ENCODE measurements around the gene ATG16L1. TPM values are rescaled to one million over a fixed set of nuclear protein-coding genes. Genes with fewer than 3 reads are reported as not detected.

The ATG16L1 gene
- total RNA-seq, 6 experiments from 2014 or later: 14.7 to 20.2 (median 17.9) TPM

DNA sequence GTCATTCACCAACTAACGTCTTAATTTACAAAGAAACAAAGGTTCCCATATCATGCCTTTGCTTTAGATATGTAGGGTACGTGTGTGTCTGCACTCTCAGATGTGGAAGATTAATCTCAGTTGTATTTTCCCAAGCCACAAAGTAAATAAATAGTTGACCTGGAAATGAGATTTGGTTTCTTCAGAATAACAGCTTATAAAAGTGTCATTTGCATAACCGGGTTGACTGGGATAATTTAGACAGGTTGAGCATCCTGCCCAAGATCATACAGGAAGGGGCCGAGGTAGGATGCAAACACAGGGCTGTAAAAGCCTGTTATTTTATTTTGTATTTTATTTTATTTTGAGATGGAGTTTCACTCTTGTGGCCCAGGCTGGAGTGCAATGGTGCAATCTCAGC lies 19.5 kb downstream of the ATG16L1 start:
- Histone ChIP-seq H3K36me3 (peaks cover 14 to 55% (median 32%) of the 10 kb centered on the region in 4 donors), H3K9me3 (no peaks in the 10 kb centered on the region)
- no peak for TF ChIP-seq POLR2A (IDR thresholded peaks at IDR 0.05)
- TF ChIP-seq, protein P1, sequence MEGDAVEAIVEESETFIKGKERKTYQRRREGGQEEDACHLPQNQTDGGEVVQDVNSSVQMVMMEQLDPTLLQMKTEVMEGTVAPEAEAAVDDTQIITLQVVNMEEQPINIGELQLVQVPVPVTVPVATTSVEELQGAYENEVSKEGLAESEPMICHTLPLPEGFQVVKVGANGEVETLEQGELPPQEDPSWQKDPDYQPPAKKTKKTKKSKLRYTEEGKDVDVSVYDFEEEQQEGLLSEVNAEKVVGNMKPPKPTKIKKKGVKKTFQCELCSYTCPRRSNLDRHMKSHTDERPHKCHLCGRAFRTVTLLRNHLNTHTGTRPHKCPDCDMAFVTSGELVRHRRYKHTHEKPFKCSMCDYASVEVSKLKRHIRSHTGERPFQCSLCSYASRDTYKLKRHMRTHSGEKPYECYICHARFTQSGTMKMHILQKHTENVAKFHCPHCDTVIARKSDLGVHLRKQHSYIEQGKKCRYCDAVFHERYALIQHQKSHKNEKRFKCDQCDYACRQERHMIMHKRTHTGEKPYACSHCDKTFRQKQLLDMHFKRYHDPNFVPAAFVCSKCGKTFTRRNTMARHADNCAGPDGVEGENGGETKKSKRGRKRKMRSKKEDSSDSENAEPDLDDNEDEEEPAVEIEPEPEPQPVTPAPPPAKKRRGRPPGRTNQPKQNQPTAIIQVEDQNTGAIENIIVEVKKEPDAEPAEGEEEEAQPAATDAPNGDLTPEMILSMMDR (IDR thresholded peaks at IDR 0.05): no peak

DNA sequence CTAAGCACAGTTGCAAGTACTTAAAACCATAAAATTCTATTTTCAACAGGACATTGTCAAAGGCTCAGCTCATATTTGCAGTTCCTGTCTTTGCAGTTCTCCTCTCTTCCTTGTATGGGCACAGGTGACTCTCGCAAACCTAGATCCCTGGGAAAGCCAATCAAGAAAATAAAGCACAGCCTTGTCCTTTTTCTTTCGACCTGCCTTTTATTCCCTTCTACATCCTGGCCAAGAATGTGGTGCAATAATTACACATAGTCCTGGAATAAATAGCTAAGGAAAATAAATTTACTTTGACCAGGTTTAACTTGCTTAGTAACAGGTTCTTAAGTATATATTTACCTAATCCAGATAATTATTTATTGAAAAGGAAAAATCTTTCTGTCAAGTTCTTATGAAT lies 20.2 kb downstream of the ATG16L1 start:
- peaks cover 14 to 55% (median 33%) of the 10 kb centered on the region in 4 donors for H3K36me3 ChIP-seq
- ATAC-seq (peak; percentile 52 to 76 (median 62)), DNase-seq (no peak)
- TF ChIP-seq, protein P1 (IDR thresholded peaks at IDR 0.05): no peak
- no peak for TF ChIP-seq POLR2A (IDR thresholded peaks at IDR 0.05)
- H3K9me3 ChIP-seq: no peaks in the 10 kb centered on the region
- H3K4me1 ChIP-seq: peaks cover 0 to 12% (median 5%) of the 10 kb centered on the region in 4 donors
- intact Hi-C loops (cut with DNase I): no loop called here
- H3K27ac ChIP-seq: peak overlapping the region in 1 of 3 donors; percentile 67
- 59% methylated on average over 2 of the region's 2 CpGs for WGBS (ENCODE audit: insufficient coverage, low coverage, low lambda C conversion rate, missing lambda C conversion rate)
- H3K27me3 ChIP-seq: no peaks in the 10 kb centered on the region
- H3K4me3 ChIP-seq: no peak overlapping the region

More for the DNA sequence above, 19.5 kb downstream of the ATG16L1 start:
- no peak for ATAC-seq
- DNase-seq: no peak
- Histone ChIP-seq H3K27me3 (no peaks in the 10 kb centered on the region), H3K27ac (peak overlapping the region in 1 of 3 donors; percentile 4), H3K4me3 (no peak overlapping the region), H3K4me1 (peaks cover 0 to 12% (median 5%) of the 10 kb centered on the region in 4 donors)
- intact Hi-C loops (cut with DNase I): no loop called here
- 76% methylated on average over 4 of the region's 4 CpGs for WGBS (ENCODE audit: insufficient coverage, low coverage, low lambda C conversion rate, missing lambda C conversion rate)

DNA sequence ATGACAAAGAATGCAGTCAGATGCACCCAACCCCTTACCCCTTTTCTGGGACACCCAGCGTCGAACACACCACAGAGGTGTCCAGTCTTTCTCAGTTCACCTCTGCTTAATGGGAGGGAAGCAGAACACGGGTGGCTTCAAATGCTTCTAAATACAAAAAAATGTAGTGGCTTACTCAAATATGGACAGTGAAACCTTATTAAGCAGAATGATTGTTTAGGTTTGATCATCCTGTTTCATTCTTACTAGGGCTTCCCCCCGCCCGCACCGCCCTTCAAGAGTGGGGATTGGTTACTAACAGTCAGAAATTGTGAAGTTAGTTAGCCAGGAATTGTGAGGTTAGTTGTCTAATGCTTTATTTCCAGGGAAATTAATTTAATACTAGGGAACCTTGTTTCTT lies 21.6 kb downstream of the ATG16L1 start:
- 93% methylated on average over 4 of the region's 6 CpGs for WGBS (ENCODE audit: insufficient coverage, low coverage, low lambda C conversion rate, missing lambda C conversion rate)
- no peaks in the 10 kb centered on the region for H3K27me3 ChIP-seq
- H3K9me3 ChIP-seq: no peaks in the 10 kb centered on the region
- ATAC-seq: no peak
- no peak overlapping the region for H3K4me3 ChIP-seq
- peaks cover 14 to 62% (median 39%) of the 10 kb centered on the region in 4 donors for H3K36me3 ChIP-seq
- no peak for DNase-seq
- no peak overlapping the region for H3K27ac ChIP-seq
- intact Hi-C loops (cut with DNase I): no loop called here
- TF ChIP-seq, protein P1 (IDR thresholded peaks at IDR 0.05): no peak
- TF ChIP-seq POLR2A (IDR thresholded peaks at IDR 0.05): no peak
- H3K4me1 ChIP-seq: peaks cover 0 to 12% (median 5%) of the 10 kb centered on the region in 4 donors

DNA sequence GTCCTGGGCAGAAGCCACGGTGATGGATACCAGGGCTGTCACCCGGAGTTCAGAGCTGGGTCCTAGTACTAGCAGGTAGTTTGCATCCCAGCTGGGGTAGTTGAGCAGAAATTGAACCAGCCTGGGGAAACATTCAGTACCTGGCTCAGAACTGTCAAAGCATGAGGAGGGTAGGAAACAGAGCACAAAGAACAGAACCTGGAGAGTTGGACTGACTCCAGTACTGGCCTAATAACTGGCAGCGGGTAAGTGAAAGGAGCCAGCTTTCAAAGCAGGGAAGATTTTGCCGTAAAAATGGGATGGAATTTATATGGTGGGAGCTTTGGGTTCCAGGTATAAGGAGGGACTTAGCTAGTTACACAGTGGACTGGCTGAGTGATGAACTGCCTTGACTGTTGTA lies 23.8 kb downstream of the ATG16L1 start:
- Histone ChIP-seq H3K36me3 (peaks cover 14 to 80% (median 42%) of the 10 kb centered on the region in 4 donors), H3K4me1 (peaks cover 0 to 12% (median 5%) of the 10 kb centered on the region in 4 donors), H3K27ac (no peak overlapping the region), H3K9me3 (no peaks in the 10 kb centered on the region), H3K4me3 (no peak overlapping the region), H3K27me3 (no peaks in the 10 kb centered on the region)
- DNase-seq (no peak), ATAC-seq (no peak)
- intact Hi-C loops (cut with DNase I): no loop called here
- 90% methylated on average over 3 of the region's 4 CpGs for WGBS (ENCODE audit: insufficient coverage, low coverage, low lambda C conversion rate, missing lambda C conversion rate)
- TF ChIP-seq POLR2A (IDR thresholded peaks at IDR 0.05): no peak
- TF ChIP-seq, protein P1 (IDR thresholded peaks at IDR 0.05): no peak

Data from right lobe of liver (tissue), 6 donors.